Liver (tissue), 9 donors: ENCODE data around the gene HMG20B. TPM values are rescaled to one million over a fixed set of nuclear protein-coding genes. Genes with fewer than 3 reads are reported as not detected.
A peak's percentile ranks its signal among the peaks of the same experiment; 100 is the strongest.

Experiments used
- DNase-seq: peaks from one replicate; pipeline ENCODE4 v3.0.0-alpha.2; 2017; ENCODE audit warnings: low spot score
- H3K27ac ChIP-seq, 2 donors: one replicate each; pipeline ENCODE4 v1.7.0; 2013; ENCODE audit warnings: inconsistent platforms in 2 of 2, low read length in 2 of 2, control low read depth in 1 of 2, low read depth in 1 of 2, mild to moderate bottlenecking in 1 of 2
- H3K27me3 ChIP-seq, 4 donors: one replicate each; pipeline versions ENCODE4 v1.6.1 to v1.7.0; 2013; ENCODE audit warnings: low read length in 3 of 4, inconsistent platforms in 1 of 4, mild to moderate bottlenecking in 1 of 4, moderate library complexity in 1 of 4; ENCODE audit not compliant: control insufficient read depth in 4 of 4, insufficient read depth in 4 of 4
- H3K36me3 ChIP-seq, 4 donors: one replicate each; pipeline versions ENCODE4 v1.6.1 to v1.7.0; 2013; ENCODE audit warnings: low read length in 3 of 4, mild to moderate bottlenecking in 3 of 4, low read depth in 1 of 4, moderate library complexity in 1 of 4; ENCODE audit not compliant: control insufficient read depth in 4 of 4, insufficient read depth in 3 of 4
- H3K4me1 ChIP-seq, 4 donors: one replicate each; pipeline versions ENCODE4 v1.6.1 to v1.7.0; 2013; ENCODE audit warnings: low read length in 3 of 4, mild to moderate bottlenecking in 3 of 4, moderate library complexity in 1 of 4; ENCODE audit not compliant: control insufficient read depth in 4 of 4, insufficient read depth in 4 of 4
- H3K4me3 ChIP-seq, 3 donors: one replicate each; pipeline versions ENCODE4 v1.6.1 to v1.7.0; 2013; ENCODE audit warnings: low read length in 3 of 3, control low read depth in 1 of 3, low read depth in 1 of 3, mild to moderate bottlenecking in 1 of 3
- H3K9ac ChIP-seq, 2 donors: one replicate each; pipeline ENCODE4 v1.7.0; 2013; ENCODE audit warnings: low read length in 2 of 2, mild to moderate bottlenecking in 2 of 2, moderate library complexity in 2 of 2, control low read depth in 1 of 2, low read depth in 1 of 2
- H3K9me3 ChIP-seq, 4 donors: one replicate each; pipeline versions ENCODE4 v1.6.1 to v1.7.0; 2013; ENCODE audit warnings: low read length in 3 of 4; ENCODE audit not compliant: control insufficient read depth in 4 of 4
- ATF3 ChIP-seq: IDR thresholded peaks from 2 replicates; pipeline ENCODE4 v1.6.1; 2016; ENCODE audit warnings: antibody characterized with exemption
- CTCF ChIP-seq: fragments of 150-350 bp; IDR thresholded peaks from 2 replicates; pipeline ENCODE4 v1.5.1; 2017; ENCODE audit warnings: improper control_type of control experiment, low read depth, low read length; ENCODE audit not compliant: missing input control
- EGR1 ChIP-seq, 2 donors: IDR thresholded peaks; 2 replicates each; pipeline ENCODE4 v1.6.1; 2016 to 2018; ENCODE audit warnings: antibody characterized with exemption in 2 of 2, low read depth in 2 of 2
- FOXA1 ChIP-seq: IDR thresholded peaks from 2 replicates; pipeline ENCODE4 v1.6.1; 2016; ENCODE audit warnings: antibody characterized with exemption
- FOXA2 ChIP-seq: IDR thresholded peaks from 2 replicates; pipeline ENCODE4 v1.6.1; 2016; ENCODE audit warnings: antibody characterized with exemption
- GABPA ChIP-seq, 2 donors: IDR thresholded peaks in 1 of 2; conservative IDR thresholded peaks in 1 of 2; 2 replicates each; pipeline ENCODE4 v1.6.1; 2016; ENCODE audit warnings: antibody characterized with exemption in 2 of 2, mild to moderate bottlenecking in 1 of 2, moderate library complexity in 1 of 2
- HNF4A ChIP-seq, 2 donors: conservative IDR thresholded peaks; 2 replicates each; pipeline ENCODE4 v1.6.1; 2016; ENCODE audit warnings: antibody characterized with exemption in 2 of 2, mild to moderate bottlenecking in 2 of 2
- HNF4G ChIP-seq: IDR thresholded peaks from 2 replicates; pipeline ENCODE4 v1.6.1; 2016; ENCODE audit warnings: antibody characterized with exemption
- JUND ChIP-seq, 2 donors: IDR thresholded peaks; 2 replicates each; pipeline ENCODE4 v1.6.1; 2016; ENCODE audit warnings: antibody characterized with exemption in 2 of 2
- NR2F2 ChIP-seq: IDR thresholded peaks from 2 replicates; pipeline ENCODE4 v1.6.1; 2016; ENCODE audit warnings: antibody characterized with exemption
- RAD21 ChIP-seq, 2 donors: IDR thresholded peaks; 2 replicates each; pipeline ENCODE4 v1.6.1; 2016; ENCODE audit warnings: antibody characterized with exemption in 2 of 2, mild to moderate bottlenecking in 2 of 2
- RXRA ChIP-seq, 2 donors: IDR thresholded peaks; 2 replicates each; pipeline ENCODE4 v1.6.1; 2017 to 2018; ENCODE audit warnings: antibody characterized with exemption in 2 of 2, mild to moderate bottlenecking in 1 of 2
- SP1 ChIP-seq: IDR thresholded peaks from 2 replicates; pipeline ENCODE4 v1.6.1; 2018; ENCODE audit warnings: antibody characterized with exemption, mild to moderate bottlenecking
- TAF1 ChIP-seq: conservative IDR thresholded peaks from 2 replicates; pipeline ENCODE4 v1.6.1; 2016; ENCODE audit warnings: antibody characterized with exemption, mild to moderate bottlenecking
- YY1 ChIP-seq: IDR thresholded peaks from 2 replicates; pipeline ENCODE4 v1.6.1; 2016; ENCODE audit warnings: antibody characterized with exemption, mild to moderate bottlenecking
- ZBTB33 ChIP-seq: IDR thresholded peaks from 2 replicates; pipeline ENCODE4 v1.6.1; 2016; ENCODE audit warnings: antibody characterized with exemption
- WGBS: extraction: QIAGEN DNeasy Blood & Tissue Kit; methylation state at CpG from one replicate; pipeline ENCODE4 v1.1.7; 2013; 5-methylcytosine and 5-hydroxymethylcytosine counted together
- polyA plus RNA-seq, 2 donors: library from polyadenylated mRNA; stranded (reverse) in 1 of 2; unstranded in 1 of 2; fragments of 200-250 nt in 1 of 2; fragments of >200 nt in 1 of 2; fragmentation: Nextera tagmentation in 1 of 2; extraction: Ambion mirVana in 1 of 2; gene quantifications; one replicate each; pipeline versions ENCODE4 v1.2.1 to v1.2.3, GENCODE V29; 2013 to 2015
- total RNA-seq, 2 donors: library from RNA; depleted of rRNA; stranded (reverse); fragments of >200 nt; gene quantifications; one replicate each; pipeline ENCODE4 v1.2.3, GENCODE V29; 2014
- TF ChIP-seq, protein P1 (sequence below): IDR thresholded peaks from 2 replicates; pipeline ENCODE4 v1.6.1; 2016; ENCODE audit warnings: antibody characterized with exemption
- TF ChIP-seq, protein P2 (sequence below): IDR thresholded peaks from 2 replicates; pipeline ENCODE4 v1.6.1; 2016; ENCODE audit warnings: antibody characterized with exemption, mild to moderate bottlenecking
- donor health status: healthy.
- donor health status: healthy.
- donor health status: healthy.
- donor health status: healthy.
- donor health status: healthy.

Gene HMG20B
- total and polyA plus RNA-seq, 4 donors: 28.6 to 35.1 (median 30.5) TPM

DNA sequence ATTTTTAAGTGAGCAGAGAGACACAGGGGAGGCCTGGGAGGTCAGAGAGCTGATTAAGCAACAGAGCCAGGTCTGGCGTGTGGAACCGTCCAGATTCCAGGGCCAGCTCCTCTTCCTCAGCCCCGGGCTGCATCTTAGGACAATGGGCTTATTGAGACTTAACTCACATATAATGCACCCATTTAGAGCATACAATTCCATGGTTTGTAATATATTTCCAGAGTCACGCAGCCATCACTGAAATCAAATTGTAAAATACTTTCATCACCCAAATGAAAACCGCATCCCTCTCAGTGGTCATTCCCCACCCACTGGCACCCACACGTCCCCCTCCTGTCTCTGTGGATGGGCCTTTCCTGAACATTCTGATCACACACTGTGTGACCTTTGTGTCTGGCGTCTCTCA lies 2.1 kb upstream of the HMG20B start:
- no peaks in the 10 kb centered on the region for H3K27me3 ChIP-seq
- no peak overlapping the region for H3K9ac ChIP-seq
- no peak for DNase-seq
- H3K4me1 ChIP-seq: peaks cover 3 to 13% (median 9%) of the 10 kb centered on the region in 4 donors
- H3K36me3 ChIP-seq: peaks cover 0 to 2% (median 0%) of the 10 kb centered on the region in 4 donors
- H3K27ac ChIP-seq: no peak overlapping the region
- TF ChIP-seq RXRA (IDR thresholded peaks at IDR 0.05) (no peak), NR2F2 (no peak), HNF4G (no peak)
- no peak overlapping the region for H3K4me3 ChIP-seq
- 70% methylated on average over 7 of the region's 7 CpGs for WGBS
- H3K9me3 ChIP-seq: no peaks in the 10 kb centered on the region

GRCh38 chr19:3572132-3572854 lies 451 bp upstream of the HMG20B start:
- H3K9ac ChIP-seq: no peak overlapping the region
- peaks cover 0 to 2% (median 0%) of the 10 kb centered on the region in 4 donors for H3K36me3 ChIP-seq
- peaks cover 3 to 13% (median 9%) of the 10 kb centered on the region in 4 donors for H3K4me1 ChIP-seq
- 4% methylated on average over 48 of the region's 48 CpGs for WGBS
- no peak overlapping the region for H3K27ac ChIP-seq
- H3K27me3 ChIP-seq: no peaks in the 10 kb centered on the region
- peak; percentile 99 for DNase-seq
- peak overlapping the region in 2 of 3 donors; percentile 4 to 94 for H3K4me3 ChIP-seq
- no peak for TF ChIP-seq HNF4A (conservative IDR thresholded peaks at IDR 0.05)
- TF ChIP-seq RXRA (IDR thresholded peaks at IDR 0.05): no peak
- peak; percentile 83 to 84 for TF ChIP-seq EGR1 (IDR thresholded peaks at IDR 0.05; ENCODE audit: low read depth in 2 of 2)
- TF ChIP-seq HNF4G: peak; percentile 11
- TF ChIP-seq FOXA1: no peak
- TF ChIP-seq ZBTB33: no peak
- no peak for TF ChIP-seq TAF1
- TF ChIP-seq CTCF: no peak
- TF ChIP-seq SP1: peak; percentile 90
- TF ChIP-seq, protein P1, sequence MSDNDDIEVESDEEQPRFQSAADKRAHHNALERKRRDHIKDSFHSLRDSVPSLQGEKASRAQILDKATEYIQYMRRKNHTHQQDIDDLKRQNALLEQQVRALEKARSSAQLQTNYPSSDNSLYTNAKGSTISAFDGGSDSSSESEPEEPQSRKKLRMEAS: peak; percentile 67
- TF ChIP-seq NR2F2: no peak
- TF ChIP-seq YY1: peak; percentile 15
- peak in 1 of 2 donors; percentile 68 for TF ChIP-seq GABPA (IDR thresholded peaks at IDR 0.05 in 1 of 2, conservative IDR thresholded peaks at IDR 0.05 in 1 of 2)
- TF ChIP-seq FOXA2: no peak
- TF ChIP-seq ATF3: no peak
- peak in 1 of 2 donors; percentile 37 for TF ChIP-seq RAD21 (IDR thresholded peaks at IDR 0.05)
- TF ChIP-seq JUND (IDR thresholded peaks at IDR 0.05): no peak
- TF ChIP-seq, protein P2, sequence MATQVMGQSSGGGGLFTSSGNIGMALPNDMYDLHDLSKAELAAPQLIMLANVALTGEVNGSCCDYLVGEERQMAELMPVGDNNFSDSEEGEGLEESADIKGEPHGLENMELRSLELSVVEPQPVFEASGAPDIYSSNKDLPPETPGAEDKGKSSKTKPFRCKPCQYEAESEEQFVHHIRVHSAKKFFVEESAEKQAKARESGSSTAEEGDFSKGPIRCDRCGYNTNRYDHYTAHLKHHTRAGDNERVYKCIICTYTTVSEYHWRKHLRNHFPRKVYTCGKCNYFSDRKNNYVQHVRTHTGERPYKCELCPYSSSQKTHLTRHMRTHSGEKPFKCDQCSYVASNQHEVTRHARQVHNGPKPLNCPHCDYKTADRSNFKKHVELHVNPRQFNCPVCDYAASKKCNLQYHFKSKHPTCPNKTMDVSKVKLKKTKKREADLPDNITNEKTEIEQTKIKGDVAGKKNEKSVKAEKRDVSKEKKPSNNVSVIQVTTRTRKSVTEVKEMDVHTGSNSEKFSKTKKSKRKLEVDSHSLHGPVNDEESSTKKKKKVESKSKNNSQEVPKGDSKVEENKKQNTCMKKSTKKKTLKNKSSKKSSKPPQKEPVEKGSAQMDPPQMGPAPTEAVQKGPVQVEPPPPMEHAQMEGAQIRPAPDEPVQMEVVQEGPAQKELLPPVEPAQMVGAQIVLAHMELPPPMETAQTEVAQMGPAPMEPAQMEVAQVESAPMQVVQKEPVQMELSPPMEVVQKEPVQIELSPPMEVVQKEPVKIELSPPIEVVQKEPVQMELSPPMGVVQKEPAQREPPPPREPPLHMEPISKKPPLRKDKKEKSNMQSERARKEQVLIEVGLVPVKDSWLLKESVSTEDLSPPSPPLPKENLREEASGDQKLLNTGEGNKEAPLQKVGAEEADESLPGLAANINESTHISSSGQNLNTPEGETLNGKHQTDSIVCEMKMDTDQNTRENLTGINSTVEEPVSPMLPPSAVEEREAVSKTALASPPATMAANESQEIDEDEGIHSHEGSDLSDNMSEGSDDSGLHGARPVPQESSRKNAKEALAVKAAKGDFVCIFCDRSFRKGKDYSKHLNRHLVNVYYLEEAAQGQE: no peak
- no peaks in the 10 kb centered on the region for H3K9me3 ChIP-seq
